ENCODE measurements around the gene TRIM38.

DNA sequence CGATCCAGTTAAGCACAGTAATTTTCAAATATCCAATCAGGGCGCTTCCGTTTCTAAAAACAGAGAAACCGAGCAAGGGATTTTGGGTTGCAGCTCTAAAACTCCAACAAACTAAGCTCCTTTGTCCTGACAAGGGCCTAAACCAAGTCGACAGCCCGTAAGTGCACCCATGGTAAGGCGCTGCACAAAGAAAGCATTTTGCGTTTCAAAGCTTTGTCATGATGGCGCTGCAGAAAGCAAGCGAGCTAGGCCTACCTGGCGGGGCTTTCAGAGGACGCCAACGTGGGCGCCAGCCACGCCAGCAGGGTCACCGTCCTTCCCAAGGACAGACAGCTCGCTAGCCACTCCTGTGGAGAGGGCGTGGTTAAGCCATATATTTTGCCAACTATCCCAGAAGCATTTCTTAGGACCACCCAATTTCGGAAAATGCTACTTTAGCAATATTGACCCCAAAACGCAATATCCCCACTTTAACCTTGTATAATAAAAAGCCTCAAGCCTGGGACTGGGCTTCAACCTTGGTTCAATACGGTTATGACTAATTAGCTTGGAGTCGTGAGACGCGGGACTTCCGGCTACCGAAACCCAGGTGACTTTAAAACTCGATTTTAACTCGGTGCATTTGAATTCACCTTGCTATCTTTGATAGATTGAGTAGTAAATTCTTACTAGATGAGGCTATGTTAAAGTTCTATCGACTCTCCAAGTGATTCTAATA is 53.8 kb downstream of the TRIM38 start:
- TF ChIP-seq, protein P1, sequence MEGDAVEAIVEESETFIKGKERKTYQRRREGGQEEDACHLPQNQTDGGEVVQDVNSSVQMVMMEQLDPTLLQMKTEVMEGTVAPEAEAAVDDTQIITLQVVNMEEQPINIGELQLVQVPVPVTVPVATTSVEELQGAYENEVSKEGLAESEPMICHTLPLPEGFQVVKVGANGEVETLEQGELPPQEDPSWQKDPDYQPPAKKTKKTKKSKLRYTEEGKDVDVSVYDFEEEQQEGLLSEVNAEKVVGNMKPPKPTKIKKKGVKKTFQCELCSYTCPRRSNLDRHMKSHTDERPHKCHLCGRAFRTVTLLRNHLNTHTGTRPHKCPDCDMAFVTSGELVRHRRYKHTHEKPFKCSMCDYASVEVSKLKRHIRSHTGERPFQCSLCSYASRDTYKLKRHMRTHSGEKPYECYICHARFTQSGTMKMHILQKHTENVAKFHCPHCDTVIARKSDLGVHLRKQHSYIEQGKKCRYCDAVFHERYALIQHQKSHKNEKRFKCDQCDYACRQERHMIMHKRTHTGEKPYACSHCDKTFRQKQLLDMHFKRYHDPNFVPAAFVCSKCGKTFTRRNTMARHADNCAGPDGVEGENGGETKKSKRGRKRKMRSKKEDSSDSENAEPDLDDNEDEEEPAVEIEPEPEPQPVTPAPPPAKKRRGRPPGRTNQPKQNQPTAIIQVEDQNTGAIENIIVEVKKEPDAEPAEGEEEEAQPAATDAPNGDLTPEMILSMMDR (IDR thresholded peaks at IDR 0.05; ENCODE audit: insufficient read depth, low read depth, low read length): no peak
- no peak for TF ChIP-seq EZH2 (IDR thresholded peaks at IDR 0.05; ENCODE audit: insufficient read depth, low read length)

All from astrocyte (in vitro differentiated cells and primary cell).